ENCODE data around the gene OSBPL8. TPM values are rescaled to one million over a fixed set of nuclear protein-coding genes. Genes with fewer than 3 reads are reported as not detected.
A peak's percentile ranks its signal among the peaks of the same experiment; 100 is the strongest.

Gene OSBPL8
- total RNA-seq, 2 experiments from 2014 or later = 154 to 160 TPM

- peaks cover 0 to 3% of the 10 kb centered on the region in 2 experiments for H3K9me3 ChIP-seq (ENCODE audit: control insufficient read depth in 1 of 2, insufficient read depth in 1 of 2, low read length in 2 of 2)
- DNase-seq (no peak), ATAC-seq (ENCODE audit: poor library complexity) (no peak)
- peaks cover 10% of the 10 kb centered on the region for H3K36me3 ChIP-seq (ENCODE audit: insufficient read depth, low read length)
- intact Hi-C loops (cut with DNase I, micrococcal nuclease) = loop anchor here in 1 of 2 experiments (5.0 kb wide), 2 partner anchors 34 to 41 kb away; partner anchors contain the start of gene OSBPL8
- H3K27me3 Mint-ChIP-seq = no peaks in the 10 kb centered on the region
- peaks cover 87% of the 10 kb centered on the region for H3K36me3 Mint-ChIP-seq (ENCODE audit: low read depth)
- H3K4me3 ChIP-seq (ENCODE audit: low read length) = no peak overlapping the region
- TF ChIP-seq, protein P1, sequence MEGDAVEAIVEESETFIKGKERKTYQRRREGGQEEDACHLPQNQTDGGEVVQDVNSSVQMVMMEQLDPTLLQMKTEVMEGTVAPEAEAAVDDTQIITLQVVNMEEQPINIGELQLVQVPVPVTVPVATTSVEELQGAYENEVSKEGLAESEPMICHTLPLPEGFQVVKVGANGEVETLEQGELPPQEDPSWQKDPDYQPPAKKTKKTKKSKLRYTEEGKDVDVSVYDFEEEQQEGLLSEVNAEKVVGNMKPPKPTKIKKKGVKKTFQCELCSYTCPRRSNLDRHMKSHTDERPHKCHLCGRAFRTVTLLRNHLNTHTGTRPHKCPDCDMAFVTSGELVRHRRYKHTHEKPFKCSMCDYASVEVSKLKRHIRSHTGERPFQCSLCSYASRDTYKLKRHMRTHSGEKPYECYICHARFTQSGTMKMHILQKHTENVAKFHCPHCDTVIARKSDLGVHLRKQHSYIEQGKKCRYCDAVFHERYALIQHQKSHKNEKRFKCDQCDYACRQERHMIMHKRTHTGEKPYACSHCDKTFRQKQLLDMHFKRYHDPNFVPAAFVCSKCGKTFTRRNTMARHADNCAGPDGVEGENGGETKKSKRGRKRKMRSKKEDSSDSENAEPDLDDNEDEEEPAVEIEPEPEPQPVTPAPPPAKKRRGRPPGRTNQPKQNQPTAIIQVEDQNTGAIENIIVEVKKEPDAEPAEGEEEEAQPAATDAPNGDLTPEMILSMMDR (IDR thresholded peaks at IDR 0.05) = no peak
- H3K27me3 ChIP-seq (ENCODE audit: control insufficient read depth in 1 of 2, insufficient read depth in 2 of 2, low read length in 2 of 2) = no peaks in the 10 kb centered on the region
- H3K27ac ChIP-seq (ENCODE audit: low read depth in 1 of 2, low read length in 2 of 2) = no peak overlapping the region
- ChIA-PET POLR2A (no interaction called here), CTCF (no interaction called here)
- peaks cover 19% of the 10 kb centered on the region for H3K9me3 Mint-ChIP-seq
- H3K27ac Mint-ChIP-seq = no peak overlapping the region
- H3K4me3 Mint-ChIP-seq = peak overlapping the region; percentile 10
- peaks cover 8% of the 10 kb centered on the region for H3K4me1 ChIP-seq (ENCODE audit: insufficient read depth, low read length)
- H3K4me1 Mint-ChIP-seq (ENCODE audit: low read depth) = peaks cover 77% of the 10 kb centered on the region
Observed at GRCh38 chr12:76523408-76523807, 36.2 kb downstream of the OSBPL8 start.

GRCh38 chr12:76520348-76520747 is 39.2 kb downstream of the OSBPL8 start:
- intact Hi-C loops (cut with DNase I, micrococcal nuclease) = loop anchor here in 1 of 2 experiments (5.0 kb wide), 2 partner anchors 37 to 38 kb away; partner anchors contain the start of gene OSBPL8
- Mint-ChIP-seq H3K9me3 (peaks cover 21% of the 10 kb centered on the region), H3K4me1 (ENCODE audit: low read depth) (peaks cover 81% of the 10 kb centered on the region), H3K27ac (no peak overlapping the region), H3K4me3 (no peak overlapping the region), H3K36me3 (ENCODE audit: low read depth) (peaks cover 87% of the 10 kb centered on the region), H3K27me3 (no peaks in the 10 kb centered on the region)
- H3K4me3 ChIP-seq (ENCODE audit: low read length) = no peak overlapping the region
- TF ChIP-seq, protein P1 (IDR thresholded peaks at IDR 0.05) = no peak
- DNase-seq (no peak), ATAC-seq (ENCODE audit: poor library complexity) (no peak)
- ChIA-PET POLR2A (no interaction called here), CTCF (no interaction called here)
- peaks cover 14% of the 10 kb centered on the region for H3K36me3 ChIP-seq (ENCODE audit: insufficient read depth, low read length)
- no peaks in the 10 kb centered on the region for H3K27me3 ChIP-seq (ENCODE audit: control insufficient read depth in 1 of 2, insufficient read depth in 2 of 2, low read length in 2 of 2)
- peaks cover 8% of the 10 kb centered on the region for H3K4me1 ChIP-seq (ENCODE audit: insufficient read depth, low read length)
- no peak overlapping the region for H3K27ac ChIP-seq (ENCODE audit: low read depth in 1 of 2, low read length in 2 of 2)
- H3K9me3 ChIP-seq (ENCODE audit: control insufficient read depth in 1 of 2, insufficient read depth in 1 of 2, low read length in 2 of 2) = peaks cover 0 to 6% of the 10 kb centered on the region in 2 experiments

- peaks cover 8% of the 10 kb centered on the region for H3K4me1 ChIP-seq (ENCODE audit: insufficient read depth, low read length)
- Mint-ChIP-seq H3K4me3 (no peak overlapping the region), H3K27me3 (no peaks in the 10 kb centered on the region), H3K27ac (peak overlapping the region; percentile 55), H3K36me3 (ENCODE audit: low read depth) (peaks cover 89% of the 10 kb centered on the region), H3K4me1 (ENCODE audit: low read depth) (peaks cover 87% of the 10 kb centered on the region), H3K9me3 (peaks cover 21% of the 10 kb centered on the region)
- peaks cover 0 to 6% of the 10 kb centered on the region in 2 experiments for H3K9me3 ChIP-seq (ENCODE audit: control insufficient read depth in 1 of 2, insufficient read depth in 1 of 2, low read length in 2 of 2)
- ChIA-PET POLR2A (no interaction called here), CTCF (no interaction called here)
- H3K4me3 ChIP-seq (ENCODE audit: low read length) = no peak overlapping the region
- TF ChIP-seq, protein P1 (IDR thresholded peaks at IDR 0.05) = no peak
- H3K27ac ChIP-seq (ENCODE audit: low read depth in 1 of 2, low read length in 2 of 2) = no peak overlapping the region
- peaks cover 21% of the 10 kb centered on the region for H3K36me3 ChIP-seq (ENCODE audit: insufficient read depth, low read length)
- no peaks in the 10 kb centered on the region for H3K27me3 ChIP-seq (ENCODE audit: control insufficient read depth in 1 of 2, insufficient read depth in 2 of 2, low read length in 2 of 2)
- intact Hi-C loops (cut with DNase I, micrococcal nuclease) = loop anchor here in 1 of 2 experiments (5.0 kb wide), 1 partner anchor 38 kb away; the partner anchor contains the start of gene OSBPL8
- peak; percentile 19 for ATAC-seq (ENCODE audit: poor library complexity)
- peak in 3 of 14 experiments; percentile 26 to 43 (median 31) for DNase-seq
Observed at GRCh38 chr12:76519538-76519937, 40.0 kb downstream of the OSBPL8 start.

All from CD4-positive, alpha-beta T cell (primary cell).